K562 (cell line): ENCODE data around the gene CELA1. TPM values are rescaled to one million over a fixed set of nuclear protein-coding genes. Genes with fewer than 3 reads are reported as not detected.
A peak's percentile ranks its signal among the peaks of the same experiment; 100 is the strongest.

Source experiments
- HNRNPK ChIP-seq: fragments of 200-400 bp; formaldehyde crosslinking; IDR thresholded peaks from one replicate; pipeline ENCODE4 v1.6.1; 2018; ENCODE audit warnings: mild to moderate bottlenecking, low read depth, low read length; ENCODE audit not compliant: poor library complexity, severe bottlenecking
- PCBP1 ChIP-seq: fragments of 200-400 bp; formaldehyde crosslinking; IDR thresholded peaks from 2 replicates; pipeline ENCODE4 v1.6.1; 2018; ENCODE audit warnings: mild to moderate bottlenecking, low read depth, low read length; ENCODE audit not compliant: poor library complexity, severe bottlenecking
- SIN3B ChIP-seq: fragments of 450-650 bp; IDR thresholded peaks from 2 replicates; pipeline ENCODE4 v1.6.1; 2017; ENCODE audit warnings: low read depth, mild to moderate bottlenecking, moderate library complexity
- SP1 ChIP-seq: sonication (generic); formaldehyde crosslinking; IDR thresholded peaks from 2 replicates; pipeline ENCODE4 v1.8.1; 2022; ENCODE audit warnings: mild to moderate bottlenecking, missing genetic modification reagents
- STAT5A ChIP-seq: IDR thresholded peaks from 2 replicates; pipeline ENCODE4 v1.6.1; 2012; ENCODE audit warnings: low read length, inconsistent platforms, borderline replicate concordance
- ZNF133 ChIP-seq: fragments of 250-450 bp; sonication (Bioruptor Pico); IDR thresholded peaks from 2 replicates; pipeline ENCODE4 v1.4.0; 2020; ENCODE audit warnings: mild to moderate bottlenecking
- ZNF165 ChIP-seq: fragments of 250-450 bp; sonication (Bioruptor Pico); IDR thresholded peaks from 2 replicates; pipeline ENCODE4 v1.4.0; 2020; ENCODE audit warnings: borderline replicate concordance
- polyA plus RNA-seq, 8 experiments: library from polyadenylated mRNA; depleted of rRNA in 4 of 8; stranded (reverse) in 5 of 8; unstranded in 3 of 8; fragments of >200 nt; fragmentation: Nextera tagmentation in 2 of 8; fragmentation: Illumina TruSeq in 1 of 8; extraction: Ambion mirVana in 2 of 8; extraction: Trizol in 1 of 8; gene quantifications; 2 replicates each; pipeline versions ENCODE4 v1.2.1 to v1.2.3, GENCODE V29; 2011 to 2014; ENCODE audit warnings: inconsistent platforms in 1 of 8, missing spikeins in 1 of 8
- total RNA-seq, 7 experiments: library from RNA; depleted of rRNA in 6 of 7; stranded (reverse); fragments of >200 nt in 6 of 7; fragmentation: Illumina TruSeq in 2 of 7; extraction: Trizol in 2 of 7; gene quantifications; 2 replicates each; pipeline versions ENCODE4 v1.2.1 to v1.2.3, GENCODE V29; 2011 to 2021; ENCODE audit warnings: low replicate concordance in 1 of 7
- TF ChIP-seq, protein P1 (sequence below), 2 experiments: fragments of 150-350 bp in 1 of 2; IDR thresholded peaks; 2 replicates each; pipeline ENCODE4 v1.6.1; 2012 to 2016; ENCODE audit warnings: low read depth in 2 of 2, low read length in 2 of 2, mild to moderate bottlenecking in 1 of 2, moderate library complexity in 1 of 2
- TF ChIP-seq, protein P2 (sequence below), 2 experiments: fragments of 450-650 bp in 1 of 2; IDR thresholded peaks; 2 replicates each; pipeline ENCODE4 v1.6.1; 2011 to 2017; ENCODE audit warnings: low read depth in 2 of 2, antibody characterized with exemption in 1 of 2, borderline replicate concordance in 1 of 2, low read length in 1 of 2, mild to moderate bottlenecking in 1 of 2, mixed read lengths in 1 of 2; ENCODE audit not compliant: control insufficient read depth in 1 of 2
- TF ChIP-seq, protein P3 (sequence below): fragments of 250-450 bp; sonication (Bioruptor Pico); IDR thresholded peaks from 2 replicates; pipeline ENCODE4 v1.4.0; 2020
- TF ChIP-seq, protein P4 (sequence below): sonication (generic); formaldehyde crosslinking; IDR thresholded peaks from 2 replicates; pipeline ENCODE4 v1.8.0; 2022; ENCODE audit warnings: missing genetic modification reagents, mild to moderate bottlenecking, borderline replicate concordance

The CELA1 gene
- total and polyA plus RNA-seq, 9 of the 15 experiments (the other 6 are each of a cell fraction or from before 2014, with no cell fraction given) = 0.06 to 0.27 (median 0.22) TPM; not detected in 6

DNA sequence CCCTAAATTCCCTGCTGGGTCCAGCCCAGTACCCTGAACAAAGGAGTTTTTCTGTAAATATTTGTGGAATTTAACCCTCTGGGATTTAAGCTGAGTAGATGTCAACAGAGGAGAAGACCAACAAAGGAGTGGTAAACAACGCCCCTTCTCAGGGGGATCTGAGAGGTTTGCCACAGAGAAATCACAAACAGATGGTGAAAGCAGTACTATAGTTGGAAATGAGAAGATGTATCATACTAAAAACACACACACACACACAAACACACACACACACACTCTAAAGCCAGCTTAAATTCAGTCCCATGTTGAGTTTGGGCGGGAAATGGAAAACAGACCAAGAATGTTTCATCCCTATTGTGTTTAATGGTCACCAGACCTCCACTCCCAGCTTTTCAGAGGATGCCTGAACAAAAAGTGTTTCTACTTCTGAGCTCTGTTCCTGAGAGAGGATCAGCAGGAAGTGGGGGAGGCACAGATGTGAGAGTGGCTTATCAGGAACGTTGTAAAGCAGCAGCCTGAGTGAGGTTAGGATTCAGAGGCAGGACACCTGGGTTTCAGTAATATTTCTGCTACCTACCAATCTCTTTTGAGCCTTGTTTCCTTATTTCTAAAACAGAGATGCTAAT is 25.7 kb downstream of the CELA1 start (continued):
- TF ChIP-seq SP1 (CRISPR knock-in tag) = no peak
- TF ChIP-seq, protein P1, sequence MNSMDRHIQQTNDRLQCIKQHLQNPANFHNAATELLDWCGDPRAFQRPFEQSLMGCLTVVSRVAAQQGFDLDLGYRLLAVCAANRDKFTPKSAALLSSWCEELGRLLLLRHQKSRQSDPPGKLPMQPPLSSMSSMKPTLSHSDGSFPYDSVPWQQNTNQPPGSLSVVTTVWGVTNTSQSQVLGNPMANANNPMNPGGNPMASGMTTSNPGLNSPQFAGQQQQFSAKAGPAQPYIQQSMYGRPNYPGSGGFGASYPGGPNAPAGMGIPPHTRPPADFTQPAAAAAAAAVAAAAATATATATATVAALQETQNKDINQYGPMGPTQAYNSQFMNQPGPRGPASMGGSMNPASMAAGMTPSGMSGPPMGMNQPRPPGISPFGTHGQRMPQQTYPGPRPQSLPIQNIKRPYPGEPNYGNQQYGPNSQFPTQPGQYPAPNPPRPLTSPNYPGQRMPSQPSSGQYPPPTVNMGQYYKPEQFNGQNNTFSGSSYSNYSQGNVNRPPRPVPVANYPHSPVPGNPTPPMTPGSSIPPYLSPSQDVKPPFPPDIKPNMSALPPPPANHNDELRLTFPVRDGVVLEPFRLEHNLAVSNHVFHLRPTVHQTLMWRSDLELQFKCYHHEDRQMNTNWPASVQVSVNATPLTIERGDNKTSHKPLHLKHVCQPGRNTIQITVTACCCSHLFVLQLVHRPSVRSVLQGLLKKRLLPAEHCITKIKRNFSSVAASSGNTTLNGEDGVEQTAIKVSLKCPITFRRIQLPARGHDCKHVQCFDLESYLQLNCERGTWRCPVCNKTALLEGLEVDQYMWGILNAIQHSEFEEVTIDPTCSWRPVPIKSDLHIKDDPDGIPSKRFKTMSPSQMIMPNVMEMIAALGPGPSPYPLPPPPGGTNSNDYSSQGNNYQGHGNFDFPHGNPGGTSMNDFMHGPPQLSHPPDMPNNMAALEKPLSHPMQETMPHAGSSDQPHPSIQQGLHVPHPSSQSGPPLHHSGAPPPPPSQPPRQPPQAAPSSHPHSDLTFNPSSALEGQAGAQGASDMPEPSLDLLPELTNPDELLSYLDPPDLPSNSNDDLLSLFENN (IDR thresholded peaks at IDR 0.05; ENCODE audit: low read depth in 2 of 2, low read length in 2 of 2) = peak in 1 of 2 experiments; percentile 65; a peak in 1 of 4 replicates
- TF ChIP-seq PCBP1 = no peak
- TF ChIP-seq, protein P2, sequence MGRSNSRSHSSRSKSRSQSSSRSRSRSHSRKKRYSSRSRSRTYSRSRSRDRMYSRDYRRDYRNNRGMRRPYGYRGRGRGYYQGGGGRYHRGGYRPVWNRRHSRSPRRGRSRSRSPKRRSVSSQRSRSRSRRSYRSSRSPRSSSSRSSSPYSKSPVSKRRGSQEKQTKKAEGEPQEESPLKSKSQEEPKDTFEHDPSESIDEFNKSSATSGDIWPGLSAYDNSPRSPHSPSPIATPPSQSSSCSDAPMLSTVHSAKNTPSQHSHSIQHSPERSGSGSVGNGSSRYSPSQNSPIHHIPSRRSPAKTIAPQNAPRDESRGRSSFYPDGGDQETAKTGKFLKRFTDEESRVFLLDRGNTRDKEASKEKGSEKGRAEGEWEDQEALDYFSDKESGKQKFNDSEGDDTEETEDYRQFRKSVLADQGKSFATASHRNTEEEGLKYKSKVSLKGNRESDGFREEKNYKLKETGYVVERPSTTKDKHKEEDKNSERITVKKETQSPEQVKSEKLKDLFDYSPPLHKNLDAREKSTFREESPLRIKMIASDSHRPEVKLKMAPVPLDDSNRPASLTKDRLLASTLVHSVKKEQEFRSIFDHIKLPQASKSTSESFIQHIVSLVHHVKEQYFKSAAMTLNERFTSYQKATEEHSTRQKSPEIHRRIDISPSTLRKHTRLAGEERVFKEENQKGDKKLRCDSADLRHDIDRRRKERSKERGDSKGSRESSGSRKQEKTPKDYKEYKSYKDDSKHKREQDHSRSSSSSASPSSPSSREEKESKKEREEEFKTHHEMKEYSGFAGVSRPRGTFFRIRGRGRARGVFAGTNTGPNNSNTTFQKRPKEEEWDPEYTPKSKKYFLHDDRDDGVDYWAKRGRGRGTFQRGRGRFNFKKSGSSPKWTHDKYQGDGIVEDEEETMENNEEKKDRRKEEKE (IDR thresholded peaks at IDR 0.05; ENCODE audit: borderline replicate concordance in 1 of 2, control insufficient read depth in 1 of 2, low read depth in 2 of 2, low read length in 1 of 2) = no peak
- TF ChIP-seq, protein P3, sequence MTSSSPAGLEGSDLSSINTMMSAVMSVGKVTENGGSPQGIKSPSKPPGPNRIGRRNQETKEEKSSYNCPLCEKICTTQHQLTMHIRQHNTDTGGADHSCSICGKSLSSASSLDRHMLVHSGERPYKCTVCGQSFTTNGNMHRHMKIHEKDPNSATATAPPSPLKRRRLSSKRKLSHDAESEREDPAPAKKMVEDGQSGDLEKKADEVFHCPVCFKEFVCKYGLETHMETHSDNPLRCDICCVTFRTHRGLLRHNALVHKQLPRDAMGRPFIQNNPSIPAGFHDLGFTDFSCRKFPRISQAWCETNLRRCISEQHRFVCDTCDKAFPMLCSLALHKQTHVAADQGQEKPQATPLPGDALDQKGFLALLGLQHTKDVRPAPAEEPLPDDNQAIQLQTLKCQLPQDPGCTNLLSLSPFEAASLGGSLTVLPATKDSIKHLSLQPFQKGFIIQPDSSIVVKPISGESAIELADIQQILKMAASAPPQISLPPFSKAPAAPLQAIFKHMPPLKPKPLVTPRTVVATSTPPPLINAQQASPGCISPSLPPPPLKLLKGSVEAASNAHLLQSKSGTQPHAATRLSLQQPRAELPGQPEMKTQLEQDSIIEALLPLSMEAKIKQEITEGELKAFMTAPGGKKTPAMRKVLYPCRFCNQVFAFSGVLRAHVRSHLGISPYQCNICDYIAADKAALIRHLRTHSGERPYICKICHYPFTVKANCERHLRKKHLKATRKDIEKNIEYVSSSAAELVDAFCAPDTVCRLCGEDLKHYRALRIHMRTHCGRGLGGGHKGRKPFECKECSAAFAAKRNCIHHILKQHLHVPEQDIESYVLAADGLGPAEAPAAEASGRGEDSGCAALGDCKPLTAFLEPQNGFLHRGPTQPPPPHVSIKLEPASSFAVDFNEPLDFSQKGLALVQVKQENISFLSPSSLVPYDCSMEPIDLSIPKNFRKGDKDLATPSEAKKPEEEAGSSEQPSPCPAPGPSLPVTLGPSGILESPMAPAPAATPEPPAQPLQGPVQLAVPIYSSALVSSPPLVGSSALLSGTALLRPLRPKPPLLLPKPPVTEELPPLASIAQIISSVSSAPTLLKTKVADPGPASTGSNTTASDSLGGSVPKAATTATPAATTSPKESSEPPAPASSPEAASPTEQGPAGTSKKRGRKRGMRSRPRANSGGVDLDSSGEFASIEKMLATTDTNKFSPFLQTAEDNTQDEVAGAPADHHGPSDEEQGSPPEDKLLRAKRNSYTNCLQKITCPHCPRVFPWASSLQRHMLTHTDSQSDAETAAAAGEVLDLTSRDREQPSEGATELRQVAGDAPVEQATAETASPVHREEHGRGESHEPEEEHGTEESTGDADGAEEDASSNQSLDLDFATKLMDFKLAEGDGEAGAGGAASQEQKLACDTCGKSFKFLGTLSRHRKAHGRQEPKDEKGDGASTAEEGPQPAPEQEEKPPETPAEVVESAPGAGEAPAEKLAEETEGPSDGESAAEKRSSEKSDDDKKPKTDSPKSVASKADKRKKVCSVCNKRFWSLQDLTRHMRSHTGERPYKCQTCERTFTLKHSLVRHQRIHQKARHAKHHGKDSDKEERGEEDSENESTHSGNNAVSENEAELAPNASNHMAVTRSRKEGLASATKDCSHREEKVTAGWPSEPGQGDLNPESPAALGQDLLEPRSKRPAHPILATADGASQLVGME (CRISPR knock-in tag) = no peak
- TF ChIP-seq ZNF133 (CRISPR knock-in tag) = no peak
- TF ChIP-seq ZNF165 (CRISPR knock-in tag) = no peak
- no peak for TF ChIP-seq HNRNPK
- no peak for TF ChIP-seq SIN3B
- TF ChIP-seq STAT5A = peak; percentile 55
- TF ChIP-seq, protein P4, sequence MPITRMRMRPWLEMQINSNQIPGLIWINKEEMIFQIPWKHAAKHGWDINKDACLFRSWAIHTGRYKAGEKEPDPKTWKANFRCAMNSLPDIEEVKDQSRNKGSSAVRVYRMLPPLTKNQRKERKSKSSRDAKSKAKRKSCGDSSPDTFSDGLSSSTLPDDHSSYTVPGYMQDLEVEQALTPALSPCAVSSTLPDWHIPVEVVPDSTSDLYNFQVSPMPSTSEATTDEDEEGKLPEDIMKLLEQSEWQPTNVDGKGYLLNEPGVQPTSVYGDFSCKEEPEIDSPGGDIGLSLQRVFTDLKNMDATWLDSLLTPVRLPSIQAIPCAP = no peak
